GM18511 (cell line): ENCODE data around the gene PKP4.

Experiments used
- ATAC-seq: cut with Tn5 transposase; IDR thresholded peaks from one replicate; pipeline ENCODE4 v1.9.1; 2021; ENCODE audit warnings: mild to moderate bottlenecking, moderate library complexity; ENCODE audit not compliant: unreplicated experiment

The PKP4 gene

DNA sequence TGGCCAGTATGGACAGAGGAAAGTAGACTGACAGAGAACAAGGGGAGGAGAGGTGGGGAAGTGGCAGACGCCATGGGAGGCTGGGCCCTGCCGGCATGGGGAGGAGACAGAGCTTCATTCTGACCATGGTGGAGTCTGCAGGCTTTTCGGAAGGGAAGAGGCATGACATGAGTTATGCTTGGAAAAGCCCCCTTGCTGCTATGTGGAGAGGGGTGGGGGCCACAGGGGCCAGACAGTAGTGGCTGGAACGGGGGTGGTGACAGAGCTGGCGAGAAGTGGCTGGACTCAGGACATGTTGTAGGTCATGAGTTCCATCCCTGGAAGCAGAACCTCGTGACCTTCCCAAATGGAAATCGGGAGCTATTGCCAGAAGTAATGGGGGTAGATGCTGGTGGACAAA is 271.7 kb downstream of the PKP4 start:
- ATAC-seq = no peak

DNA sequence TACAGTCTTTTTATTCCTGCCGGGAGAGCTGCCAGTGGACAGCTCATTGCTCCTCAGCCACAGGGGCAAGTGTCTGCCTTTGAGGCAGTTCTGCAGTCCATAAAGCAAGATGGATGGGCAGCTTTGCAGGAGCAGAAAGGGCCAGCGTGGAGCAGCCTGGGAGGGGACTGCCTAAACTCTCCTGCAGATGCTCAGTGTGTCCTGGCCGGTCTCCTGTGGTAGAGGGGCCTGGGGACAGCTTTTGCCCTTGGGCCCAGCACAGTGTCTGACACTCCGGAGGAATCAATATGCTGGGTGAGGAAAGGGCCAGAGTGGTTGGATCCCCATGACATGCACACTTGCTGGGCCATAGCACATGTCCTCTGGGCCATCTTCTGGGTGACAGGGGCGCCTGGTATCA is 272.7 kb downstream of the PKP4 start:
- no peak for ATAC-seq

DNA sequence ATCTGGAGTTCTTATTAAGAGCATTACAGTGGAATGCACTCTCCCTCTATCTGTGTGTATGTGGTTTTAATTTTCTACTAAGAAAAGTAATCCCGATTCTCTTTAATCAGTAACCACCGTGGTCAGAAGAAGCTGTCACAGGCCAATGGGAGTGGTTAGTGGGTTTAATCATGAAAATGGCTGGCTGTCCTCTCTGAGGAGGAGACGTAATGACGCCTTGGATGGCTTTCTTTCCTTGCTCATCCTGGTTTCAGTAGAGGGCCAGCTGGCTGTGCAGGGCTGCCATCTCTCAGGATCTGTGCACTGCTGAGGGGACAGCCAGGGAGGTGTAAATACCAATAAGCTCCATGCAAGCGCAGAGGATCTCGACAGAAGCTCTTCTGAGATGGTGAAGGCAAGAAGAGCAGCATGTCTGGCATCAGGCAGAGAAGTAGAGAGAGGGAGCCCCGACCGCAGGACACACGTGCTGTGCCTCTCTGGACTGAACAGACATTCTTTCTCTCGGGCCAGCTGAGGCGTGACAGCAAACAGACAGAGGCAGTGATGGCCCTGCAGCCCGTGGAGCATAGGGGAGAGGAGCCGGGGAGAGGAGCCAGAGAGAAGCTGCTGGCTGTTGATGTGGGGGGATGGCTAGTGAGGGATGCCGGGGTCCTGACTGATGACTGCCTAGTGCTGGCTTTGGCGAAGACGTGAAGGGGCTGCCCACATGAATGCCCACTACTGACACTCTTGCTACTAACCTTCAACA is 273.3 kb downstream of the PKP4 start:
- no peak for ATAC-seq

DNA sequence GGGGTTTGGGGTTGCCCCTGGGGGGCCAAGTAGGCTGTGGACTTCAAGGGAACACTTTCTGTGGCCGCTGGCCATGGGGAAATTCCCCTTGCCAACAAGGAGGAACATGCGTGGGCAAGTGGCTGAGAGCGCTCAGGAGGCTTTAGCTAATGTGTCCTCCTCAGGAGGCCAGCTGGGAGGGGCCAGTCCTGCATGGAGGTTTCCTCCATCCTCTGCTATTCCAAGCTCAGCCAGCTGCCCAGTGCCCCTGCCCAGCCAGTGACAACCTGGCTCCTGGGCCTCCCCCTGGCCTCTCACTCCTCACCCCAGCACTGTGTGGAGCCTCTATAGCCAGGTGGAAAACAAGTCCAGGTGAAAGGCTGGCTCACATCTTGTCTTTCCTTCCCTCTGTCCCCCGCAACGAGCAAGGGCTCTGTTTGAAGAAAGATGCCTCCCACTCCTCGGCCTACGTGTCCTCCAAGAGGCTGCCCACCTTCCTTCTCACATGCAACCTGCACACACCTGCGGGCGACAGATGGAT is 273.9 kb downstream of the PKP4 start:
- no peak for ATAC-seq

DNA sequence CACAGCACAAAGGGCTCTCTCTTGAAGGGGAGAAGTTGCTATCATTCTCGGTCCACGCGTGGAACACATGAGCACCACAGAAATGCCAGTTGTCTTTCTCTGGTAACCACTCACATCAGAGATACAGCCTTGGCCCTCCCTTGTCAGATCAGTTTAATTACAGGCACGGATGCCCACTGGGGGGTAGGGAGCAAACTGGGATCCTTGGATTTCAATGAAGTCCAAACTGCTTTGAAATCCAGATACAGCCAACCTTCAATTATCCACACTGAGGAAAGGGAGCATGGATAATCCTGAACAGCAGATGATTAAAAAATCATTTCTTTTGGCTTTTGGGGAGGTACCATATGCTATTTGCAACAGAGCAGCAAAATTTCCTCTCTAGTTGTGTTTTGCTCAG is 274.6 kb downstream of the PKP4 start:
- ATAC-seq = no peak
